Fibroblast of mammary gland (primary cell): ENCODE data around the gene ARHGAP8.

ENCODE experiments used
- DNase-seq: peaks from one replicate; pipeline ENCODE4 v3.0.0-alpha.2; 2010; ENCODE audit warnings: low read depth
- H3K4me3 ChIP-seq: 2 replicates; pipeline ENCODE4 v1.5.1; 2011; ENCODE audit warnings: low read depth, mild to moderate bottlenecking, low read length, moderate library complexity; ENCODE audit not compliant: control insufficient read depth
- CTCF ChIP-seq: conservative IDR thresholded peaks from 2 replicates; pipeline ENCODE4 v1.5.1; 2011; ENCODE audit warnings: low read depth, low read length, inconsistent platforms; ENCODE audit not compliant: control insufficient read depth, insufficient read depth

Gene ARHGAP8

GRCh38 chr22:44906248-44906936 lies 154.0 kb downstream of the ARHGAP8 start:
- H3K4me3 ChIP-seq, result no peak overlapping the region
- no peak for TF ChIP-seq CTCF
- DNase-seq, result no peak

- no peak for DNase-seq
- TF ChIP-seq CTCF, result no peak
- H3K4me3 ChIP-seq, result no peak overlapping the region
Observed at GRCh38 chr22:44906999-44907644, 154.7 kb downstream of the ARHGAP8 start.

DNA sequence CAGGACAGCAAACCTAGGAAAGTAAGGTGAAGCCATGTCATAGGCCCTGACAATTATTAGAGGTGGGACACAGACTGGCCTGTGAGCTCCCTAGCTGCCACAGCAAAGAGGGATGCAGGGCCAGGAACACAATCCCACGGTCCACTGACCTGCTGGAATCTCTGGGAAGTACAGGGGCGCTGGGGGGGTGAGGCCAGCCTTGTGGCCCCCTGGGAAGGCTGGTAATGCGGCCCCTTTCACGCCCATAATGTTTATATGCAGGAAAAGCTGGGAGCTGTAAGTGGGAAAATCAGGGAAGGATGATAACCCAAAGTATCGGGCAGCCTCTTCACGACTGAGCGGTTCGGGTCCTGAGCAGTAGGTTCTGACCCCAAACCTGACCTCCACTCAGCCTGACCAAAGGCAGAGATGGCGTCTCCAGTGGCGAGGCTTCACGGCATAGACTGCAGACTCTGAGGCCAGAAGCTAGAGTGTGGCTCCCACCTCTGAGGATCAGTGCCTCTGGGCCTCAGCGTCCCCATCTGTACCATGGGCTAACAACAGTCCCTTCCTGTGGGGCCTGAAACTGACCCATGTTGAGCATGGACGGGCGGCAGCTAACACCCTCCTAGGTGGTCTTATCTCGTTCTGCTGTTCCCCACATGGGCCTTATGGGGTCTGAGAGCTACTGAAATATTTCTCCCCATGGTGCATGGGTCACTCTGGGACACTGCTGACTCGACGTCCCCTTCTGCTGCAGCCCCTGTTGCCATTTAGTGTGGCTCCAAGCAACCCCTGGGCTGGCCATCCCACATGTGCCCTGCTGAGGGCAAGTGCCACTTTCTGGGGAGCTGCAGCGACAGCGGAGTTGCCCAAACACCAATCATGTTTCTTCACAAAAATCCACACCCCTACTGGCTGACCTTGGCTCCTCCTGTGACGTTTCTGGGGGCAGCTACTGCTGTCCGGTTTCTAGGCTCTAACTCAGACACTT lies 155.7 kb downstream of the ARHGAP8 start:
- no peak for TF ChIP-seq CTCF
- H3K4me3 ChIP-seq, result no peak overlapping the region
- no peak for DNase-seq

DNA sequence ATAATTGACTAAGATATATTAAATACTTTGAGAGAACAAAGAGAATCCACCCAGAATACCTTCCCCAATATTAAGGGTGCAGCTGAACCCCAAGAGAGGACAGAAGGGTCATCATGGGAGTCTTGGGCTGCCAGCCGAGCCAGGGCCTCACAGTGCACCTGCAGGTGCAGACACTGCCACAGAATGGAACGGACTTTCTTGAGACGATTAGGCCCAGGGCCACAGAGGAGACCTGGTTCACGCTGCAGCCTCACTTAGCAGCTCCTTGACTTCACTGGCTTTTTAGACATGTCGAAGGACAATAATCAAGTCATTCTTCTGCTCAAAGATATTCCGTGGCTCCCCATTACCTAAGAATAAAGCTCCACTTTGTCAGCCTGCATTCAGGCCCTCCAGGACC lies 156.9 kb downstream of the ARHGAP8 start:
- H3K4me3 ChIP-seq, result no peak overlapping the region
- no peak for DNase-seq
- no peak for TF ChIP-seq CTCF
